ENCODE data around the gene KRTDAP. TPM values are rescaled to one million over a fixed set of nuclear protein-coding genes. Genes with fewer than 3 reads are reported as not detected.

KRTDAP gene
- total and polyA plus RNA-seq, 9 donors = 0.54 to 1.6 (median 0.75) TPM; not detected in 4

- WGBS, 3 donors = 63 to 67% (median 67%) methylated on average over 15 of the region's 15 CpGs
- intact Hi-C loops (cut with DNase I) = loop anchor here in 1 of 4 donors (10.0 kb wide), 1 partner anchor 237 kb away; the partner anchor contains the start of gene USF2
These were observed 11.4 kb upstream of the KRTDAP start for GRCh38 chr19:35501684-35502083.

GRCh38 chr19:35500611-35501010, 10.3 kb upstream of the KRTDAP start:
- H3K27me3 ChIP-seq = no peaks in the 10 kb centered on the region
- no peaks in the 10 kb centered on the region for H3K9me3 ChIP-seq
- no peak overlapping the region for H3K4me3 ChIP-seq
- TF ChIP-seq CTCF (IDR thresholded peaks at IDR 0.05) (no peak), EP300 (IDR thresholded peaks at IDR 0.05) (no peak), POLR2A (IDR thresholded peaks at IDR 0.05) (no peak)
- WGBS, 3 donors = 91 to 94% (median 91%) methylated on average over 10 of the region's 10 CpGs
- no peak for DNase-seq
- no peak overlapping the region for H3K27ac ChIP-seq
- intact Hi-C loops (cut with DNase I) = loop anchor here in 1 of 4 donors (10.0 kb wide), 1 partner anchor 236 kb away; the partner anchor contains the start of gene USF2
- H3K36me3 ChIP-seq = no peaks in the 10 kb centered on the region
- no peaks in the 10 kb centered on the region for H3K4me1 ChIP-seq (ENCODE audit: insufficient read depth)

More at GRCh38 chr19:35501684-35502083, 11.4 kb upstream of the KRTDAP start:
- DNase-seq = peak in 3 of 5 donors; percentile 35 to 56 (median 54)
- TF ChIP-seq CTCF (IDR thresholded peaks at IDR 0.05) = no peak
- no peak for TF ChIP-seq EP300 (IDR thresholded peaks at IDR 0.05)
- no peak for TF ChIP-seq POLR2A (IDR thresholded peaks at IDR 0.05)
- no peaks in the 10 kb centered on the region for H3K27me3 ChIP-seq
- no peaks in the 10 kb centered on the region for H3K4me1 ChIP-seq (ENCODE audit: insufficient read depth)
- H3K27ac ChIP-seq = no peak overlapping the region
- no peaks in the 10 kb centered on the region for H3K36me3 ChIP-seq
- H3K9me3 ChIP-seq = no peaks in the 10 kb centered on the region
- no peak overlapping the region for H3K4me3 ChIP-seq

GRCh38 chr19:35498984-35499527, 8.8 kb upstream of the KRTDAP start:
- TF ChIP-seq POLR2A (IDR thresholded peaks at IDR 0.05) = no peak
- TF ChIP-seq EP300 (IDR thresholded peaks at IDR 0.05) = no peak
- TF ChIP-seq CTCF (IDR thresholded peaks at IDR 0.05) = no peak
- Histone ChIP-seq H3K36me3 (no peaks in the 10 kb centered on the region), H3K9me3 (no peaks in the 10 kb centered on the region), H3K27ac (no peak overlapping the region), H3K4me1 (ENCODE audit: insufficient read depth) (no peaks in the 10 kb centered on the region), H3K4me3 (no peak overlapping the region), H3K27me3 (no peaks in the 10 kb centered on the region)
- WGBS, 3 donors = 81% methylated on average over 9 of the region's 9 CpGs
- intact Hi-C loops (cut with DNase I) = loop anchor here (5.0 to 10.0 kb wide), 3 partner anchors 144 to 154 kb away; partner anchors contain the start of genes FFAR1 (in 1 of the 4) and FFAR3 (in 1 of the 4)
- no peak for DNase-seq

- no peaks in the 10 kb centered on the region for H3K9me3 ChIP-seq
- H3K36me3 ChIP-seq = no peaks in the 10 kb centered on the region
- H3K27ac ChIP-seq = no peak overlapping the region
- no peak for DNase-seq
- TF ChIP-seq CTCF (IDR thresholded peaks at IDR 0.05) = no peak
- no peak for TF ChIP-seq EP300 (IDR thresholded peaks at IDR 0.05)
- no peak for TF ChIP-seq POLR2A (IDR thresholded peaks at IDR 0.05)
- WGBS, 3 donors = 73 to 93% (median 86%) methylated on average over 3 of the region's 3 CpGs
- intact Hi-C loops (cut with DNase I) = loop anchor here (5.0 to 10.0 kb wide), 3 partner anchors 143 to 153 kb away; partner anchors contain the start of genes FFAR1 (in 1 of the 4) and FFAR3 (in 1 of the 4)
- H3K4me3 ChIP-seq = no peak overlapping the region
- H3K4me1 ChIP-seq (ENCODE audit: insufficient read depth) = no peaks in the 10 kb centered on the region
- no peaks in the 10 kb centered on the region for H3K27me3 ChIP-seq
These were observed 8.0 kb upstream of the KRTDAP start for GRCh38 chr19:35498220-35498619.
